ENCODE results near the gene NABP2.
"Not testable (repeated sequence)": the region's sequence is repeated elsewhere in the genome, so short reads cannot be mapped to it uniquely, and the experiment has no call there.

NABP2 gene

GRCh38 chr12:56272468-56272867, 48.3 kb downstream of the NABP2 start:
- not testable (repeated sequence) for DNase-seq (ENCODE audit: low read depth in 2 of 3, low spot score in 2 of 3)

GRCh38 chr12:56274299-56274698, 50.2 kb downstream of the NABP2 start:
- no peak for DNase-seq (ENCODE audit: low read depth in 2 of 3, low spot score in 2 of 3)

- DNase-seq (ENCODE audit: low read depth in 2 of 3, low spot score in 2 of 3): no peak
Measured at GRCh38 chr12:56278905-56279304, 54.8 kb downstream of the NABP2 start.
